WTC11 (cell line): Measurements from ENCODE around the gene TMEM95. TPM values are rescaled to one million over a fixed set of nuclear protein-coding genes. Genes with fewer than 3 reads are reported as not detected.

ENCODE experiments used
- ATAC-seq: fragments of 200-7000 bp; cut with Tn5 transposase; 2 replicates; pipeline ENCODE4 v1.10.0; 2021; ENCODE audit warnings: mild to moderate bottlenecking, moderate library complexity
- CTCF ChIA-PET: fragments of 300-600 bp; sonication (Branson Sonifier 250); formaldehyde crosslinking; loops from one replicate; lab custom pipeline; 2021; ENCODE audit warnings: antibody characterized with exemption; lab: Charles Lee
- POLR2A ChIA-PET: fragments of 350-600 bp; sonication (Branson Sonifier 250); formaldehyde crosslinking; loops from one replicate; lab custom pipeline; 2021; ENCODE audit warnings: antibody characterized with exemption; lab: Charles Lee
- DNase-seq: peaks from one replicate; pipeline ENCODE4 v3.0.0; 2021; ENCODE audit warnings: low spot score
- H3K27ac Mint-ChIP-seq: 2 replicates; pipeline ENCODE4 v1.8.0; 2021; ENCODE audit warnings: mixed read lengths
- H3K27me3 Mint-ChIP-seq: 2 replicates; pipeline ENCODE4 v1.8.0; 2021; ENCODE audit warnings: low read depth, mild to moderate bottlenecking, moderate library complexity, mixed read lengths
- H3K36me3 Mint-ChIP-seq: 2 replicates; pipeline ENCODE4 v1.8.0; 2021; ENCODE audit warnings: mixed read lengths
- H3K4me1 Mint-ChIP-seq: 2 replicates; pipeline ENCODE4 v1.8.0; 2022; ENCODE audit warnings: mixed read lengths
- H3K4me3 Mint-ChIP-seq: 2 replicates; pipeline ENCODE4 v1.8.0; 2021; ENCODE audit warnings: mild to moderate bottlenecking, moderate library complexity, mixed read lengths
- H3K9me3 Mint-ChIP-seq: 2 replicates; pipeline ENCODE4 v1.8.0; 2021; ENCODE audit warnings: mixed read lengths
- CREB1 ChIP-seq: sonication (generic); formaldehyde crosslinking; IDR thresholded peaks from 2 replicates; pipeline ENCODE4 v1.8.0; 2023; ENCODE audit warnings: mild to moderate bottlenecking, missing genetic modification reagents
- E2F1 ChIP-seq: sonication (generic); formaldehyde crosslinking; IDR thresholded peaks from 2 replicates; pipeline ENCODE4 v1.8.0; 2022; ENCODE audit warnings: mild to moderate bottlenecking, missing genetic modification reagents
- E2F4 ChIP-seq: sonication (generic); formaldehyde crosslinking; IDR thresholded peaks from 2 replicates; pipeline ENCODE4 v1.8.1; 2022; ENCODE audit warnings: low read depth, mild to moderate bottlenecking, moderate library complexity, missing genetic modification reagents, borderline replicate concordance
- ETV6 ChIP-seq: sonication (generic); formaldehyde crosslinking; IDR thresholded peaks from 2 replicates; pipeline ENCODE4 v1.8.1; 2022; ENCODE audit warnings: mild to moderate bottlenecking, missing genetic modification reagents
- FOXK1 ChIP-seq: sonication (generic); formaldehyde crosslinking; IDR thresholded peaks from 2 replicates; pipeline ENCODE4 v1.8.0; 2022; ENCODE audit warnings: mild to moderate bottlenecking, moderate library complexity, missing genetic modification reagents
- GRHL2 ChIP-seq: fragments of 250-450 bp; sonication (Bioruptor Pico); IDR thresholded peaks from 2 replicates; pipeline ENCODE4 v1.8.0; 2022; ENCODE audit warnings: mild to moderate bottlenecking, moderate library complexity; ENCODE audit not compliant: insufficient replicate concordance, severe bottlenecking
- IRF2 ChIP-seq: sonication (generic); formaldehyde crosslinking; IDR thresholded peaks from 2 replicates; pipeline ENCODE4 v1.8.0; 2022; ENCODE audit warnings: low read depth, missing genetic modification reagents, borderline replicate concordance
- JUN ChIP-seq: sonication (generic); formaldehyde crosslinking; IDR thresholded peaks from 2 replicates; pipeline ENCODE4 v1.8.0; 2023; ENCODE audit warnings: mild to moderate bottlenecking, missing genetic modification reagents
- NFYB ChIP-seq: sonication (generic); formaldehyde crosslinking; conservative IDR thresholded peaks from 2 replicates; pipeline ENCODE4 v1.8.0; 2022; ENCODE audit warnings: low read depth, missing genetic modification reagents
- OVOL2 ChIP-seq: fragments of 250-450 bp; sonication (Bioruptor Pico); IDR thresholded peaks from 2 replicates; pipeline ENCODE4 v1.9.0; 2021; ENCODE audit warnings: mild to moderate bottlenecking, borderline replicate concordance
- PRRX2 ChIP-seq: fragments of 250-450 bp; sonication (Bioruptor Pico); IDR thresholded peaks from 2 replicates; pipeline ENCODE4 v1.8.0; 2021; ENCODE audit warnings: mild to moderate bottlenecking
- TCF7 ChIP-seq: sonication (generic); formaldehyde crosslinking; IDR thresholded peaks from 2 replicates; pipeline ENCODE4 v1.8.0; 2022; ENCODE audit warnings: mild to moderate bottlenecking, low read depth, missing genetic modification reagents, moderate library complexity
- TEAD4 ChIP-seq: sonication (generic); formaldehyde crosslinking; IDR thresholded peaks from 2 replicates; pipeline ENCODE4 v1.8.0; 2022; ENCODE audit warnings: mild to moderate bottlenecking, missing genetic modification reagents
- TP53 ChIP-seq: sonication (generic); formaldehyde crosslinking; IDR thresholded peaks from 2 replicates; pipeline ENCODE4 v1.8.1; 2023; ENCODE audit warnings: mild to moderate bottlenecking, missing genetic modification reagents
- ZNF121 ChIP-seq: sonication (generic); formaldehyde crosslinking; IDR thresholded peaks from 2 replicates; pipeline ENCODE4 v1.8.0; 2023; ENCODE audit warnings: missing genetic modification reagents
- ZNF396 ChIP-seq: fragments of 250-450 bp; sonication (Bioruptor Pico); IDR thresholded peaks from 2 replicates; pipeline ENCODE4 v1.8.0; 2021; ENCODE audit warnings: mild to moderate bottlenecking, moderate library complexity, borderline replicate concordance
- ZNF416 ChIP-seq: fragments of 250-450 bp; sonication (Bioruptor Pico); IDR thresholded peaks from 2 replicates; pipeline ENCODE4 v1.9.0; 2021; ENCODE audit warnings: mild to moderate bottlenecking, inconsistent platforms
- ZNF425 ChIP-seq: fragments of 250-450 bp; sonication (Bioruptor Pico); conservative IDR thresholded peaks from 2 replicates; pipeline ENCODE4 v1.9.0; 2021; ENCODE audit warnings: mild to moderate bottlenecking
- total RNA-seq: library from RNA; stranded (reverse); gene quantifications from 3 replicates; pipeline ENCODE4 v1.2.3, GENCODE V29; 2021
- TF ChIP-seq, protein P1 (sequence below): sonication (generic); formaldehyde crosslinking; IDR thresholded peaks from 2 replicates; pipeline ENCODE4 v1.8.1; 2023; ENCODE audit warnings: mild to moderate bottlenecking, missing genetic modification reagents
- TF ChIP-seq, protein P2 (sequence below): sonication (generic); formaldehyde crosslinking; IDR thresholded peaks from 2 replicates; pipeline ENCODE4 v1.8.1; 2022; ENCODE audit warnings: mild to moderate bottlenecking, moderate library complexity, missing genetic modification reagents
- TF ChIP-seq, protein P3 (sequence below): sonication (generic); formaldehyde crosslinking; IDR thresholded peaks from 2 replicates; pipeline ENCODE4 v1.8.0; 2022; ENCODE audit warnings: mild to moderate bottlenecking, missing genetic modification reagents
- TF ChIP-seq, protein P4 (sequence below): fragments of 250-450 bp; sonication (Bioruptor Pico); IDR thresholded peaks from 2 replicates; pipeline ENCODE4 v1.8.0; 2021; ENCODE audit warnings: mild to moderate bottlenecking
- TF ChIP-seq, protein P5 (sequence below): sonication (generic); formaldehyde crosslinking; conservative IDR thresholded peaks from 2 replicates; pipeline ENCODE4 v1.8.1; 2022; ENCODE audit warnings: mild to moderate bottlenecking, missing genetic modification reagents

TMEM95 gene
- total RNA-seq, 1 experiment from 2014 or later, result not detected

GRCh38 chr17:7327056-7327455 lies 27.9 kb upstream of the TMEM95 start:
- no peak overlapping the region for H3K4me3 Mint-ChIP-seq
- POLR2A ChIA-PET, result no interaction called here

GRCh38 chr17:7327501-7327900 lies 27.5 kb upstream of the TMEM95 start:
- DNase-seq, result no peak
- H3K36me3 Mint-ChIP-seq, result peaks cover 23% of the 10 kb centered on the region
- ChIA-PET CTCF (interaction anchor here (2.3 kb wide), 1 partner anchor 17 kb away, joined by 6 read pairs; no protein-coding TSS in a partner anchor), POLR2A (no interaction called here)
- no peak for ATAC-seq
- H3K9me3 Mint-ChIP-seq, result no peaks in the 10 kb centered on the region
- no peak overlapping the region for H3K27ac Mint-ChIP-seq
- peaks cover 20% of the 10 kb centered on the region for H3K4me1 Mint-ChIP-seq
- no peaks in the 10 kb centered on the region for H3K27me3 Mint-ChIP-seq
- peak overlapping the region; percentile 93 for H3K4me3 Mint-ChIP-seq
- no peak for TF ChIP-seq TCF7
- TF ChIP-seq ETV6 (CRISPR knock-in tag), result no peak
- no peak for TF ChIP-seq E2F1 (CRISPR knock-in tag)
- TF ChIP-seq, protein P1, sequence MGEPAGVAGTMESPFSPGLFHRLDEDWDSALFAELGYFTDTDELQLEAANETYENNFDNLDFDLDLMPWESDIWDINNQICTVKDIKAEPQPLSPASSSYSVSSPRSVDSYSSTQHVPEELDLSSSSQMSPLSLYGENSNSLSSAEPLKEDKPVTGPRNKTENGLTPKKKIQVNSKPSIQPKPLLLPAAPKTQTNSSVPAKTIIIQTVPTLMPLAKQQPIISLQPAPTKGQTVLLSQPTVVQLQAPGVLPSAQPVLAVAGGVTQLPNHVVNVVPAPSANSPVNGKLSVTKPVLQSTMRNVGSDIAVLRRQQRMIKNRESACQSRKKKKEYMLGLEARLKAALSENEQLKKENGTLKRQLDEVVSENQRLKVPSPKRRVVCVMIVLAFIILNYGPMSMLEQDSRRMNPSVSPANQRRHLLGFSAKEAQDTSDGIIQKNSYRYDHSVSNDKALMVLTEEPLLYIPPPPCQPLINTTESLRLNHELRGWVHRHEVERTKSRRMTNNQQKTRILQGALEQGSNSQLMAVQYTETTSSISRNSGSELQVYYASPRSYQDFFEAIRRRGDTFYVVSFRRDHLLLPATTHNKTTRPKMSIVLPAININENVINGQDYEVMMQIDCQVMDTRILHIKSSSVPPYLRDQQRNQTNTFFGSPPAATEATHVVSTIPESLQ (CRISPR knock-in tag), result no peak
- no peak for TF ChIP-seq ZNF425 (CRISPR knock-in tag)
- TF ChIP-seq TEAD4, result no peak
- TF ChIP-seq PRRX2, result no peak
- no peak for TF ChIP-seq CREB1 (CRISPR knock-in tag)
- no peak for TF ChIP-seq TP53 (CRISPR knock-in tag)
- no peak for TF ChIP-seq ZNF396
- no peak for TF ChIP-seq ZNF416 (CRISPR knock-in tag)

More at GRCh38 chr17:7327056-7327455, 27.9 kb upstream of the TMEM95 start:
- Mint-ChIP-seq H3K4me1 (peaks cover 16% of the 10 kb centered on the region), H3K27me3 (no peaks in the 10 kb centered on the region), H3K9me3 (no peaks in the 10 kb centered on the region), H3K36me3 (peaks cover 27% of the 10 kb centered on the region)
- ATAC-seq (no peak), DNase-seq (no peak)
- no peak for TF ChIP-seq ZNF396
- no peak for TF ChIP-seq GRHL2 (CRISPR knock-in tag)
- TF ChIP-seq ZNF121, result no peak
- TF ChIP-seq, protein P2, sequence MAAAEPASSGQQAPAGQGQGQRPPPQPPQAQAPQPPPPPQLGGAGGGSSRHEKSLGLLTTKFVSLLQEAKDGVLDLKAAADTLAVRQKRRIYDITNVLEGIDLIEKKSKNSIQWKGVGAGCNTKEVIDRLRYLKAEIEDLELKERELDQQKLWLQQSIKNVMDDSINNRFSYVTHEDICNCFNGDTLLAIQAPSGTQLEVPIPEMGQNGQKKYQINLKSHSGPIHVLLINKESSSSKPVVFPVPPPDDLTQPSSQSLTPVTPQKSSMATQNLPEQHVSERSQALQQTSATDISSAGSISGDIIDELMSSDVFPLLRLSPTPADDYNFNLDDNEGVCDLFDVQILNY, result no peak
- TF ChIP-seq NFYB, result no peak
- no peak for TF ChIP-seq IRF2 (CRISPR knock-in tag)
- no peak for TF ChIP-seq E2F4 (CRISPR knock-in tag)
- TF ChIP-seq, protein P3, sequence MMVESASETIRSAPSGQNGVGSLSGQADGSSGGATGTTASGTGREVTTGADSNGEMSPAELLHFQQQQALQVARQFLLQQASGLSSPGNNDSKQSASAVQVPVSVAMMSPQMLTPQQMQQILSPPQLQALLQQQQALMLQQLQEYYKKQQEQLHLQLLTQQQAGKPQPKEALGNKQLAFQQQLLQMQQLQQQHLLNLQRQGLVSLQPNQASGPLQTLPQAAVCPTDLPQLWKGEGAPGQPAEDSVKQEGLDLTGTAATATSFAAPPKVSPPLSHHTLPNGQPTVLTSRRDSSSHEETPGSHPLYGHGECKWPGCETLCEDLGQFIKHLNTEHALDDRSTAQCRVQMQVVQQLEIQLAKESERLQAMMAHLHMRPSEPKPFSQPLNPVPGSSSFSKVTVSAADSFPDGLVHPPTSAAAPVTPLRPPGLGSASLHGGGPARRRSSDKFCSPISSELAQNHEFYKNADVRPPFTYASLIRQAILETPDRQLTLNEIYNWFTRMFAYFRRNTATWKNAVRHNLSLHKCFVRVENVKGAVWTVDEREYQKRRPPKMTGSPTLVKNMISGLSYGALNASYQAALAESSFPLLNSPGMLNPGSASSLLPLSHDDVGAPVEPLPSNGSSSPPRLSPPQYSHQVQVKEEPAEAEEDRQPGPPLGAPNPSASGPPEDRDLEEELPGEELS (CRISPR knock-in tag), result no peak
- TF ChIP-seq OVOL2, result no peak
- TF ChIP-seq, protein P4, sequence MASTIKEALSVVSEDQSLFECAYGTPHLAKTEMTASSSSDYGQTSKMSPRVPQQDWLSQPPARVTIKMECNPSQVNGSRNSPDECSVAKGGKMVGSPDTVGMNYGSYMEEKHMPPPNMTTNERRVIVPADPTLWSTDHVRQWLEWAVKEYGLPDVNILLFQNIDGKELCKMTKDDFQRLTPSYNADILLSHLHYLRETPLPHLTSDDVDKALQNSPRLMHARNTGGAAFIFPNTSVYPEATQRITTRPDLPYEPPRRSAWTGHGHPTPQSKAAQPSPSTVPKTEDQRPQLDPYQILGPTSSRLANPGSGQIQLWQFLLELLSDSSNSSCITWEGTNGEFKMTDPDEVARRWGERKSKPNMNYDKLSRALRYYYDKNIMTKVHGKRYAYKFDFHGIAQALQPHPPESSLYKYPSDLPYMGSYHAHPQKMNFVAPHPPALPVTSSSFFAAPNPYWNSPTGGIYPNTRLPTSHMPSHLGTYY (CRISPR knock-in tag), result no peak
- TF ChIP-seq JUN (CRISPR knock-in tag), result no peak
- TF ChIP-seq, protein P5, sequence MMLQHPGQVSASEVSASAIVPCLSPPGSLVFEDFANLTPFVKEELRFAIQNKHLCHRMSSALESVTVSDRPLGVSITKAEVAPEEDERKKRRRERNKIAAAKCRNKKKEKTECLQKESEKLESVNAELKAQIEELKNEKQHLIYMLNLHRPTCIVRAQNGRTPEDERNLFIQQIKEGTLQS (CRISPR knock-in tag), result no peak
- TF ChIP-seq FOXK1 (CRISPR knock-in tag), result no peak
- TF ChIP-seq, all 79 proteins: peak for 0
- no peak overlapping the region for H3K27ac Mint-ChIP-seq
- CTCF ChIA-PET, result interaction anchor here (0.7 to 2.3 kb wide), 2 partner anchors 17 to 47 kb away, joined by 4 to 6 read pairs; no protein-coding TSS in a partner anchor
